ENCODE measurements around the gene SELENOF.
"Not testable (repeated sequence)": the region's sequence is repeated elsewhere in the genome, so short reads cannot be mapped to it uniquely, and the experiment has no call there.

SELENOF gene

DNA sequence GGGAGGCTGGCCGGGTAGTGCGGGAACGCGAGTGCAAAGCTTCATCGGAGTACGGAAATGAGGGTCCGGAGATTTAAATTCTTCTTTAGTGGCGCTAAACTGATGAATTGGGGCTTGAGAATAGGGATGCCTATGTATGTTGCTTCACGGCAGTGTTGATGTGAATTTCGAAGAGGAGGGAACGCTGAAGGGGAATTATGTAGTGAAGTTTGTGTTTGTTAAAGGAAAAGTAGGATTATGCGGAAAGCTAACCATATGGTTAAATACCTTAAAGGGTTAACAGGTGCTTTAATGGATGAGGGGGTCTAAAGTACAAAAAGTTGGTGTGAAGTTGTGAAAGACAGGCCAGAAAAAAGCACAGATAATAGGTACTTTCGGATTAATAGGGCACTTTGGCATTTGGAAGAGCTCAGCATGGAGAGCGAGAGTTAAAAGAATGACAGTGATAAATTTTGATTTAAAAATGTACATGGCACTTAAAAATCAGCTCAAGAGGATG, 1.9 kb upstream of the SELENOF start:
- DNase-seq (ENCODE audit: low read depth), result no peak

GRCh38 chr1:86914998-86915736, 1.2 kb upstream of the SELENOF start:
- peak; percentile 19 for DNase-seq (ENCODE audit: low read depth)

GRCh38 chr1:86914601-86914997, 673 bp upstream of the SELENOF start, which contains the start of gene HS2ST1:
Gene HS2ST1, plus strand, starts transcription at chr1:86914635.
- DNase-seq (ENCODE audit: low read depth), result no peak

- DNase-seq (ENCODE audit: low read depth), result peak; percentile 2
Observed at GRCh38 chr1:86913399-86913895, 479 bp downstream of the SELENOF start.

GRCh38 chr1:86912281-86912900, 1.5 kb downstream of the SELENOF start:
- DNase-seq (ENCODE audit: low read depth), result no peak

- DNase-seq (ENCODE audit: low read depth), result no peak
Observed at GRCh38 chr1:86906419-86906818, 7.5 kb downstream of the SELENOF start.

GRCh38 chr1:86905875-86906274, 8.1 kb downstream of the SELENOF start:
- DNase-seq (ENCODE audit: low read depth), result no peak

DNA sequence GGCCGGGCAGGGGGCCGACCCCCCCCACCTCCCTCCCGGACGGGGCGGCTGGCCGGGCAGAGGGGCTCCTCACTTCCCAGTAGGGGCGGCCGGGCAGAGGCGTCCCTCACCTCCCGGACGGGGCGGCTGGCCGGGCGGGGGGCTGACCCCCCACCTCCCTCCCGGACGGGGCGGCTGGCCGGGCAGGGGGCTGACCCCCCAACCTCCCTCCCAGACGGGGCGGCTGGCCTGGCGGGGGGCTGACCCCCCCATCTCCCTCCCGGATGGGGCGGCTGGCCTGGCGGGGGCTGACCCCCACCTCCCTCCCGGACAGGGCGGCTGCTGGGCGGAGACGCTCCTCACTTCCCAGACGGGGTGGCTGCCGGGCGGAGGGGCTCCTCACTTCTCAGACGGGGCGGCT, 14.5 kb downstream of the SELENOF start:
- not testable (repeated sequence) for DNase-seq (ENCODE audit: low read depth)

DNA sequence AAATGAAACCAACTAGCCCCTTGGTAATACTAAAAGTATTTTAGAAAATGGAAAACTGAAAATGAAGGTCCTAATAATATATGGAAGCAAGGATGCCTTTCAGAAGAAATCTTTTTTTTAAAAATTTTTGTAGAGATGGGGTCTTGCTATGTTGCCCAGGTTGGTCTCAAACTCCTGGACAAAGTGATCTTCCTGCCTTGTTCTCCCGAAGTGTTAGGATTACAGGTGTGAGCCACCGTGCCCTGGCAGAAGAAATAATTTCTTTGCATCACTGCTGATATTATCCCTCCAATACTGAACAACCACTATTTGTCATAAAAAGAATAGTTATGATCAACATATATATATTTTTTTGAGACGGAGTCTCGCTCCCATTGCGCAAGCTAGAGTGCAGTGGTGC, 25.6 kb downstream of the SELENOF start:
- no peak for DNase-seq (ENCODE audit: low read depth)

GRCh38 chr1:86887479-86888162, 26.3 kb downstream of the SELENOF start:
- DNase-seq (ENCODE audit: low read depth), result no peak

- no peak for DNase-seq (ENCODE audit: low read depth)
Observed at GRCh38 chr1:86875722-86876121, 38.2 kb downstream of the SELENOF start.

DNA sequence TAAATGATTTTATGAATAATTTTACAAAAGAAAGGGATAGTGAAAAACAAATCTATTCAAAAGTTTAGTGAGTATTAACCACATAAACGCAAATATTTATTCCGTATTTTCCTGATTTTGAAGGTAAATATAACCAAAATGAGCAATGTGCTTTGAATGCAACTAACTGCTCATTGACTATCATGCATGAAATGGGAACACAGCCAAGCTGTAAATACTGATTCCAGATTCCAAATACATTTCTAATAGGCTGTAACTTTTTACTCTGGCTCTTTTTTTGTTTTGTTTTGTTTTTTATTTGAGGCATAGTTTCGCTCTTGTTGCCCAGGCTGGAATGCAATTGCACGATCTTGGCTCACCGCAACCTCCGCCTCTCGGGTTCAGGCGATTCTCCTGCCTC, 41.8 kb downstream of the SELENOF start:
- DNase-seq (ENCODE audit: low read depth), result no peak

- no peak for DNase-seq (ENCODE audit: low read depth)
Observed at GRCh38 chr1:86871001-86871400, 42.9 kb downstream of the SELENOF start.

GRCh38 chr1:86868477-86868876, 45.4 kb downstream of the SELENOF start:
- DNase-seq (ENCODE audit: low read depth), result no peak

DNA sequence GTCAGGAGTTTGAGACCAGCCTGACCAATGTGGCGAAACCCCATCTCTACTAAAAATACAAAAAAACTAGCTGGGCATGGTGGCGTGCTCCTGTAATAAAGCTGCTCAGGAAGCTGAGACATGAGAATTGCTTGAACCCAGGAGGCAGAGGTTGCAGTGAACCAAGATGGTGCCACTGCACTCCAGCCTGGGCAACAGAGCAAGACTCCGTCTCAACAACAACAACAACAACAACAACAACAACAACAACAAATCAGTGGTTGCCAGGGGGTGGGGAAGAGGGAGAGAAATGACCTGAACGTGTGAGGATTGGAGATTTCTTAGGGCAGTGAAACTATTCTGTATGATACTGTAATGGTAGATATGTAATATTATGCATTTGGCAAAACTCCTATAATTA, 46.6 kb downstream of the SELENOF start:
- not testable (repeated sequence) for DNase-seq (ENCODE audit: low read depth)

DNA sequence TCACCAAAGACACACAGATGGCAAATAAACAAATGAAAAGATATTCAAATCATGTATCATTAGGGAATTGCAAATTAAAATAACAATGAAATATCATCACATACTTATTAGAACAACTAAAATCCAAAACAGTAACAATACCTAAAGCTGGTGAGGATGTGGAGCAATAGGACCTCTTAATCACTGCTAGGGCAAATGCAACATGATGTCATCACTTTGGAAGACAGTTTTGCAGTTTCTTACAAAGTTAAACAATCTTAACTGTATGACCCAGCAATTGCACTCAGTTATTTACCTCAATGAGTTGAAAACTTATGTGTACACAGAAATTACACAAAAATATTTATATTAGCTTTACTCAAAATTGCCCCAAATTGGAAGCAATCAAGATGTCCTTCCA, 47.3 kb downstream of the SELENOF start:
- DNase-seq (ENCODE audit: low read depth), result no peak

DNA sequence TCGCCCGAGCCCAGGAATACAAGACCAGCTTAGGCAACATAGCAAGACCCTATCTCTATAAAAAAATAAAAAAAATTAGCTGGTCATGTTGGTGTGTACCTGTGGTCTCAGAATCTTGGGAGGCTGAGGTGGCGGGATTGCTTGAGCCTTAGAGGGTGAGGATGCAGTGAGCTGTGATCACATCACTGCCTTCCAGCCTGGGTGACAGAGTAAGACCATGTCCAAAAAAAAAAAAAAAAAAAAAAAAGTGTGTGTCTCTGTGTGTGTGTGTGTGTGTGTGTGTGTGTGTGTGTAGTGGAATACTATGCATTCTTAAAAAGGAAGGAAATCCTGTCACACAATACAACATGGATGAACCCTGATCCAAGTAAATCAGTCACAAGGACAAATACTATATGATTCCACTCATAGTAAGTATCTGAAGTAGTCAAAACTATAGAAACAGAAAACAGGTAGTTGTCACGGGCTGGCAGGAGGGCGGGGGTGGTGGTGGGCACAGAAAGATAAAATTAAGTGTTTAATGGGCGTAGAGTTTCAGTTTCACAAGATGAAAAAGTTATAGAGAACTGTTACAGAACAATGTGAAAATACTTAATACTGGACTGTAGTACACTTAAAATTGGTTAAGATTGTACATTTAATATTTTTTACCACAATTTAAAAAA, 47.8 kb downstream of the SELENOF start:
- DNase-seq (ENCODE audit: low read depth), result no peak

DNA sequence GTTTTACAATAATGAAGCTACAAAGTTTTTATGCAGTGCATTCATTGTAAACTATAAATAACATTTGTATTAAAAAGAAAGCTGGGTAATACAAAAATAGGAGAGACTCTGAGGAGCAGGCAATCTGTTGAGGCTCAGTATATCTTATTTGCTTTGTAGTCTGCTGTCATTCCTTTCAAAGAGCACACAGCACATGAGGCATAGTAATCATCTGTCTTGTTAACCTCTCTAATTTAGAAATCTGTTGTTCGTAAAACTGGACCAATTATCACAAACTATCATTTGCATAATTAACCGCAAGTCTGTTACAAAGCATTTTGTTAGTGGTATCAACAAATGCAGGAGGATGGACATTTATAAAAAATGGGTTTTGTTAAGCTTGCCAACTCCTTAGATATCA, 51.0 kb downstream of the SELENOF start:
- DNase-seq (ENCODE audit: low read depth), result no peak

DNA sequence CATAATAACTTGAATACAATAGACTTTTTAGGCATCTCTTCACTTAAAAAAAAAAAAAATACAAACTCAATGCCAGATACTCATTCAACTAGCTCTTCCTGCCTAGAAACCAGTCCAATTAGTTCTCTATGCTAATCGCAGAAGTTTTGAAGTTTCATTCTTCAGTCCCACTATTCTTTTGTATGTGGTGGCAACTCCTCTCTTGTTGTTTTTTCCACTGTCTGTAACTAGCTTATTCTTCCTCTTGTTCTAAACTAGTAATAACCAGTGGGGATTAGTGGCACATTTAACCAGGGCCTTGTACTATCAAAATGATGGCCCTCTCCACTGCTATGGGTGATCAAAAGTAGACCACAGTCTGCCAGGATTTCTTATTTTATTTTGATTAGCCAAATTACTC, 52.5 kb downstream of the SELENOF start:
- no peak for DNase-seq (ENCODE audit: low read depth)

GRCh38 chr1:86860424-86860823, 53.5 kb downstream of the SELENOF start:
- no peak for DNase-seq (ENCODE audit: low read depth)

DNA sequence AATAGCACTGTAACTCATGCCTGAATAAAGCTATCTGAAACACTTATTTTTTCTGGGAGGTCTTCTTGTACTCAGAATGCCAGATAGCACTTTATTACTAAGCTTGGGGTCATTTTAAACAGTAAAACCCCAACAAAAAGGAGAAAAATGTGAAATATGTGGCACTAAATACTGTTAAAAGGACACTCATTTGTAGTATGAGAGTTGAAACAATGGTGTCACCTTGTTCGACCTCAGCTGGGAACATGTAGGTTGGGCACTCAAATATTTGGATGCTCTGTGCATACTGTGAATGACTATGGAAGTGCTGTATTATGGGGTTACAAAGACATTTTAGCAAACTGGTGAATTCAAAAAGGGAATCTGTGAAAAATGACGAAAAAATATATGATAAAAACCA, 53.9 kb downstream of the SELENOF start:
- DNase-seq (ENCODE audit: low read depth), result no peak

- DNase-seq (ENCODE audit: low read depth), result no peak
Observed at GRCh38 chr1:86858524-86859261, 55.2 kb downstream of the SELENOF start.

Data from stimulated activated CD8-positive, alpha-beta memory T cell treated with anti-CD3 and anti-CD28 coated beads, Interleukin-12 subunit alpha, Interleukin-12 subunit beta, amount 100 ng/mL, for 4 hours (primary cell).